ENCODE results near the gene TTLL8. TPM values are rescaled to one million over a fixed set of nuclear protein-coding genes. Genes with fewer than 3 reads are reported as not detected.

TTLL8 gene
- polyA plus RNA-seq, 1 donor from 2014 or later, result not detected

GRCh38 chr22:50045211-50046018, 12.7 kb downstream of the TTLL8 start:
- Histone ChIP-seq H3K27me3 (ENCODE audit: insufficient read depth, low read depth, low read length) (no peaks in the 10 kb centered on the region), H4K20me1 (ENCODE audit: insufficient read depth) (no peaks in the 10 kb centered on the region), H3K9me2 (ENCODE audit: insufficient read depth, low read length) (no peaks in the 10 kb centered on the region), H2AFZ (ENCODE audit: low read depth, low read length) (no peak overlapping the region), H3K4me3 (ENCODE audit: low read length) (no peak overlapping the region), H3F3A (ENCODE audit: insufficient read depth, low read length, poor library complexity, severe bottlenecking) (no peaks in the 10 kb centered on the region), H3K4me2 (ENCODE audit: low read length) (no peak overlapping the region), H3K27ac (ENCODE audit: low read length) (no peak overlapping the region), H3K9me3 (ENCODE audit: low read length) (no peaks in the 10 kb centered on the region), H3K79me2 (replicated peaks; ENCODE audit: insufficient read depth, low read length) (no peaks in the 10 kb centered on the region), H3K36me3 (ENCODE audit: insufficient read depth, low read length) (no peaks in the 10 kb centered on the region), H3K9ac (ENCODE audit: low read length) (no peak overlapping the region)
- TF ChIP-seq EP300 (conservative IDR thresholded peaks at IDR 0.05; ENCODE audit: poor library complexity, severe bottlenecking) (no peak), EZH2 (IDR thresholded peaks at IDR 0.05; ENCODE audit: borderline replicate concordance, insufficient read depth, low read length, poor library complexity, severe bottlenecking) (no peak), MXI1 (conservative IDR thresholded peaks at IDR 0.05; ENCODE audit: poor library complexity, severe bottlenecking) (no peak), REST (IDR thresholded peaks at IDR 0.05; ENCODE audit: borderline replicate concordance) (no peak), TAF1 (IDR thresholded peaks at IDR 0.05; ENCODE audit: low read depth) (no peak), RAD21 (conservative IDR thresholded peaks at IDR 0.05) (no peak), SMC3 (conservative IDR thresholded peaks at IDR 0.05; ENCODE audit: poor library complexity) (no peak), POLR2AphosphoS5 (IDR thresholded peaks at IDR 0.05) (no peak)
- TF ChIP-seq, protein P1, sequence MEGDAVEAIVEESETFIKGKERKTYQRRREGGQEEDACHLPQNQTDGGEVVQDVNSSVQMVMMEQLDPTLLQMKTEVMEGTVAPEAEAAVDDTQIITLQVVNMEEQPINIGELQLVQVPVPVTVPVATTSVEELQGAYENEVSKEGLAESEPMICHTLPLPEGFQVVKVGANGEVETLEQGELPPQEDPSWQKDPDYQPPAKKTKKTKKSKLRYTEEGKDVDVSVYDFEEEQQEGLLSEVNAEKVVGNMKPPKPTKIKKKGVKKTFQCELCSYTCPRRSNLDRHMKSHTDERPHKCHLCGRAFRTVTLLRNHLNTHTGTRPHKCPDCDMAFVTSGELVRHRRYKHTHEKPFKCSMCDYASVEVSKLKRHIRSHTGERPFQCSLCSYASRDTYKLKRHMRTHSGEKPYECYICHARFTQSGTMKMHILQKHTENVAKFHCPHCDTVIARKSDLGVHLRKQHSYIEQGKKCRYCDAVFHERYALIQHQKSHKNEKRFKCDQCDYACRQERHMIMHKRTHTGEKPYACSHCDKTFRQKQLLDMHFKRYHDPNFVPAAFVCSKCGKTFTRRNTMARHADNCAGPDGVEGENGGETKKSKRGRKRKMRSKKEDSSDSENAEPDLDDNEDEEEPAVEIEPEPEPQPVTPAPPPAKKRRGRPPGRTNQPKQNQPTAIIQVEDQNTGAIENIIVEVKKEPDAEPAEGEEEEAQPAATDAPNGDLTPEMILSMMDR (IDR thresholded peaks at IDR 0.05; ENCODE audit: poor library complexity, severe bottlenecking), result no peak

DNA sequence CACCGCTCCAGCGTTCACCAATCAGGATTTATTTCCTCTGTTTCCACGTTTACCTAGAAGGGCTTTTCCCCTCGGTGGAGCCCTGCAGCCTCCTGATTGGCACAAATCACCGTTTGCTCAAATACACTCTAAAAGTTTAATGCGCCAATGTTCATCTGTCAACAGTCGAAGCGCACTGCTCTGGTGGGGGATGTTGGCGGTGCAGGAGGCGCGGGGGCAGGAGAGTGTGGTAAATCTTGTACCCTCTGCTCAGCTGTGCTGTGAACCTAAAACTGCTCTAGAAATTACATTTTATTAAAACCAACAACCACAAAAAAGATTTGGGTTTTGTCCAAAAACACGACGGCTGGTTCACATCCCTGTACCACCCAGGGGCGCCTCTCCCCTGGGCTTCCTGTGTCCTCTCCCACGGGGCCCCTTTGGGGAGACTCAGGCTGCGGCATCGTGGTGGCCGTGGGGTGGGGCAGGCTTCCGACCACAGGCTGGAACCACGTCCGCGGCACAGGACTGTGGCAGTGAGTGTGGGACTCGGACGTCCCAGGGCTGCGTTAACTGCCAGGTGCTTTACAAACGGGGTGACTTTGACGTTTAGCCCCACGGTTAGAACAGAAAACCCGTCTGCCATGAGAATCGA, 13.5 kb downstream of the TTLL8 start:
- Histone ChIP-seq H3F3A (ENCODE audit: insufficient read depth, low read length, poor library complexity, severe bottlenecking) (no peaks in the 10 kb centered on the region), H2AFZ (ENCODE audit: low read depth, low read length) (no peak overlapping the region), H3K9me3 (ENCODE audit: low read length) (no peaks in the 10 kb centered on the region), H3K36me3 (ENCODE audit: insufficient read depth, low read length) (no peaks in the 10 kb centered on the region), H4K20me1 (ENCODE audit: insufficient read depth) (no peaks in the 10 kb centered on the region), H3K9ac (ENCODE audit: low read length) (no peak overlapping the region), H3K27ac (ENCODE audit: low read length) (no peak overlapping the region), H3K27me3 (ENCODE audit: insufficient read depth, low read depth, low read length) (no peaks in the 10 kb centered on the region), H3K9me2 (ENCODE audit: insufficient read depth, low read length) (no peaks in the 10 kb centered on the region), H3K4me3 (ENCODE audit: low read length) (no peak overlapping the region), H3K79me2 (replicated peaks; ENCODE audit: insufficient read depth, low read length) (no peaks in the 10 kb centered on the region), H3K4me2 (ENCODE audit: low read length) (no peak overlapping the region)
- TF ChIP-seq EP300 (conservative IDR thresholded peaks at IDR 0.05; ENCODE audit: poor library complexity, severe bottlenecking), result no peak
- no peak for TF ChIP-seq SMC3 (conservative IDR thresholded peaks at IDR 0.05; ENCODE audit: poor library complexity)
- TF ChIP-seq, protein P1 (IDR thresholded peaks at IDR 0.05; ENCODE audit: poor library complexity, severe bottlenecking), result no peak
- no peak for TF ChIP-seq POLR2AphosphoS5 (IDR thresholded peaks at IDR 0.05)
- no peak for TF ChIP-seq RAD21 (conservative IDR thresholded peaks at IDR 0.05)
- TF ChIP-seq REST (IDR thresholded peaks at IDR 0.05; ENCODE audit: borderline replicate concordance), result no peak
- no peak for TF ChIP-seq TAF1 (IDR thresholded peaks at IDR 0.05; ENCODE audit: low read depth)
- TF ChIP-seq MXI1 (conservative IDR thresholded peaks at IDR 0.05; ENCODE audit: poor library complexity, severe bottlenecking), result no peak
- no peak for TF ChIP-seq EZH2 (IDR thresholded peaks at IDR 0.05; ENCODE audit: borderline replicate concordance, insufficient read depth, low read length, poor library complexity, severe bottlenecking)
